Embryonic facial prominence (tissue), 1 donor: ENCODE measurements around the gene CLDN17.

Experiments used
- DNase-seq: peaks from one replicate; pipeline ENCODE4 v3.0.0-alpha.2; 2016; ENCODE audit errors: extremely low spot score

The CLDN17 gene

GRCh38 chr21:30117631-30118030 is 49.0 kb downstream of the CLDN17 start:
- DNase-seq, result no peak

GRCh38 chr21:30116479-30116878 is 50.1 kb downstream of the CLDN17 start:
- no peak for DNase-seq
